HT-29 (cell line): ENCODE measurements around the gene GNB3. TPM values are rescaled to one million over a fixed set of nuclear protein-coding genes. Genes with fewer than 3 reads are reported as not detected.

ENCODE experiments used
- DNase-seq: peaks from one replicate; pipeline ENCODE4 v3.0.0-alpha.2; 2015; ENCODE audit warnings: low spot score
- total RNA-seq: library from RNA; depleted of rRNA; stranded (reverse); fragments of >200 nt; shearing (Covaris generic); gene quantifications from 2 replicates; pipeline ENCODE4 v1.2.3, GENCODE V29; 2014

The GNB3 gene
- total RNA-seq, 1 experiment from 2014 or later, result 0.97 TPM

GRCh38 chr12:6836851-6837250, 3.9 kb upstream of the GNB3 start:
- DNase-seq, result no peak

- DNase-seq, result no peak
Observed at GRCh38 chr12:6837370-6838060, 3.2 kb upstream of the GNB3 start.

- no peak for DNase-seq
Observed at GRCh38 chr12:6838854-6839253, 1.9 kb upstream of the GNB3 start.

- no peak for DNase-seq
Observed at GRCh38 chr12:6839482-6840201, 1.1 kb upstream of the GNB3 start.

GRCh38 chr12:6840330-6840729, 395 bp upstream of the GNB3 start:
- DNase-seq, result no peak

- no peak for DNase-seq
Observed at GRCh38 chr12:6842075-6842474, 1.4 kb downstream of the GNB3 start.

- DNase-seq, result peak; percentile 38
Observed at GRCh38 chr12:6843118-6843902, 2.6 kb downstream of the GNB3 start.

- no peak for DNase-seq
Observed at GRCh38 chr12:6845395-6845794, 4.7 kb downstream of the GNB3 start.

- no peak for DNase-seq
Observed at GRCh38 chr12:6846316-6846869, 5.7 kb downstream of the GNB3 start.

GRCh38 chr12:6847676-6848075, 7.0 kb downstream of the GNB3 start:
- DNase-seq, result no peak

- no peak for DNase-seq
Observed at GRCh38 chr12:6849427-6849826, 8.7 kb downstream of the GNB3 start.

GRCh38 chr12:6849976-6850560, 9.3 kb downstream of the GNB3 start:
- no peak for DNase-seq

GRCh38 chr12:6850796-6851152, 10.0 kb downstream of the GNB3 start:
- DNase-seq, result no peak

GRCh38 chr12:6851153-6851920, 10.6 kb downstream of the GNB3 start, which contains the start of gene CDCA3:
CDCA3 (minus strand) TSS chr12:6851286; CDS start chr12:6850952, 334 bp downstream.
- peak; percentile 98 for DNase-seq

GRCh38 chr12:6851921-6852650, 11.4 kb downstream of the GNB3 start, which contains the start of gene USP5:
USP5 (plus strand) TSS chr12:6852150; CDS start chr12:6852180, 30 bp downstream.
- DNase-seq, result peak; percentile 99

- peak; percentile 50 for DNase-seq
Observed at GRCh38 chr12:6852651-6853354, 12.1 kb downstream of the GNB3 start.

GRCh38 chr12:6853626-6854025, 12.9 kb downstream of the GNB3 start:
- no peak for DNase-seq

- no peak for DNase-seq
Observed at GRCh38 chr12:6854036-6854435, 13.3 kb downstream of the GNB3 start.

GRCh38 chr12:6855322-6855721, 14.6 kb downstream of the GNB3 start:
- DNase-seq, result no peak
